GM10248 (cell line): Measurements from ENCODE around the gene ZNF236.

Source experiments
- CTCF ChIA-PET: fragments of 300-600 bp; sonication (Branson Sonifier 250); formaldehyde crosslinking; extraction: SDS; loops from one replicate; lab custom pipeline; 2021; ENCODE audit warnings: antibody characterized with exemption; lab: Yijun Ruan, JAX
- POLR2A ChIA-PET: fragments of 350-650 bp; sonication (Branson Sonifier 250); formaldehyde crosslinking; extraction: SDS; loops from one replicate; lab custom pipeline; 2020; ENCODE audit warnings: antibody characterized with exemption; lab: Yijun Ruan, JAX
- DNase-seq: peaks from one replicate; pipeline ENCODE4 v3.0.0; 2012; ENCODE audit errors: extremely low spot score
- TF ChIP-seq, protein P1 (sequence below): IDR thresholded peaks from 2 replicates; pipeline ENCODE4 v1.5.1; 2012; ENCODE audit warnings: mild to moderate bottlenecking, low read depth; ENCODE audit errors: extremely low read depth, missing control alignments, control extremely low read depth

The ZNF236 gene

DNA sequence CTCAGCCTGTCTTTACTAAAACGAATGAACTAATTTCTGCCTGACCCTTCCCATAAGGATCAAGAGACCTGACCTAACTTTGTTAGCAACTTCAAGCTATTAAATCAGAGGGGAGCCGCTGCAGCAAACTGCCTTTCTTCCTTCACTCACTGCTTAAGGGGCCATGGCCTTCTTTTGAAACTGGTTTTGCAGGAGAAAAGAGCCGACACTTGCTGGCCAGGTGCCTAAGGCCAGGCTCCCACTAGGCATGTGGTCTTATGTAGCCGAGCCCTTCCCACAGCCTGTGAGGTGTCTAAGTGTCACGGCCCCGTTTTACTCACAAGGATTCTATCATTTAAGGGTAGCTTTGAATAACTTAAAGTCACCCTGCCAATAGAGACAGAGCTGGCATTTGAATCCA, 130.8 kb downstream of the ZNF236 start:
- no peak for DNase-seq
- TF ChIP-seq, protein P1, sequence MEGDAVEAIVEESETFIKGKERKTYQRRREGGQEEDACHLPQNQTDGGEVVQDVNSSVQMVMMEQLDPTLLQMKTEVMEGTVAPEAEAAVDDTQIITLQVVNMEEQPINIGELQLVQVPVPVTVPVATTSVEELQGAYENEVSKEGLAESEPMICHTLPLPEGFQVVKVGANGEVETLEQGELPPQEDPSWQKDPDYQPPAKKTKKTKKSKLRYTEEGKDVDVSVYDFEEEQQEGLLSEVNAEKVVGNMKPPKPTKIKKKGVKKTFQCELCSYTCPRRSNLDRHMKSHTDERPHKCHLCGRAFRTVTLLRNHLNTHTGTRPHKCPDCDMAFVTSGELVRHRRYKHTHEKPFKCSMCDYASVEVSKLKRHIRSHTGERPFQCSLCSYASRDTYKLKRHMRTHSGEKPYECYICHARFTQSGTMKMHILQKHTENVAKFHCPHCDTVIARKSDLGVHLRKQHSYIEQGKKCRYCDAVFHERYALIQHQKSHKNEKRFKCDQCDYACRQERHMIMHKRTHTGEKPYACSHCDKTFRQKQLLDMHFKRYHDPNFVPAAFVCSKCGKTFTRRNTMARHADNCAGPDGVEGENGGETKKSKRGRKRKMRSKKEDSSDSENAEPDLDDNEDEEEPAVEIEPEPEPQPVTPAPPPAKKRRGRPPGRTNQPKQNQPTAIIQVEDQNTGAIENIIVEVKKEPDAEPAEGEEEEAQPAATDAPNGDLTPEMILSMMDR = no peak
- CTCF ChIA-PET = interaction anchor here (1.2 to 2.2 kb wide), 5 partner anchors 10 to 150 kb away, joined by 3 to 11 read pairs (median 8); no protein-coding TSS in a partner anchor
- POLR2A ChIA-PET = no interaction called here

DNA sequence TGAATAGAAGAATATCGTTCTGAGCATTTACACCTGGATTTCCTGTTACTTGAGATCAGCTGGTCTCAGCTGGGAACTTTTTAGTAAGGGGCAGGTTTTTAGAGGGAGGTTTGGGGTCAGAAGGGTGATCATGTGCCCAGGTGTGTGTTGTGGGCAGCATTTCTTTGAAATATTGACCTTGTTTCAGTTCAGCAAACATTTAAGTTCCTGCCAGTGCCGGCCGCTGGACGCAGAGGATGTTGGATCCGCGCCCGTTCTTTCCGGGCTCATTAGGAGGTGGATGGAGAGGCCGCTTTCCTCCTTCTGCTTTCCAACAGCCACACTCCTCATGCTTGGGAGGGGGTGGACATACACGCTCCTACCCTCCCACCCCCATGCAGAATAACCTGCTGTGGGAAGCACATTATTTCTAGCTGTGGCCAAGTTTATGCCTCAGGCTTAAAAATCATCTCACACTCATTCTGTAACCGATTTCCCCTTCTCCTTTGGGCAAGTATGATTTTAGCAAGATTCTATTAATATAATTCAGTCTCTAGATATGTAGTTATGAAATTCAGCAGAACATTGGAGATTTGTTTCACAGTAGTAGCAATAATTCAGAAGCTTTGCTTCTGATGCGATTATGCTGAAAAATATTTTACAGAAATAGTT, 131.4 kb downstream of the ZNF236 start:
- CTCF ChIA-PET = interaction anchor here (1.2 to 2.2 kb wide), 5 partner anchors 10 to 150 kb away, joined by 3 to 11 read pairs (median 8); no protein-coding TSS in a partner anchor
- POLR2A ChIA-PET = no interaction called here
- TF ChIP-seq, protein P1 = no peak
- no peak for DNase-seq

GRCh38 chr18:76955524-76956170, 133.3 kb downstream of the ZNF236 start:
- CTCF ChIA-PET = interaction anchor here (0.7 to 5.6 kb wide), 4 partner anchors 10 to 28 kb away, joined by 3 to 30 read pairs (median 6); no protein-coding TSS in a partner anchor
- POLR2A ChIA-PET = no interaction called here
- DNase-seq = no peak
- TF ChIP-seq, protein P1 = no peak

DNA sequence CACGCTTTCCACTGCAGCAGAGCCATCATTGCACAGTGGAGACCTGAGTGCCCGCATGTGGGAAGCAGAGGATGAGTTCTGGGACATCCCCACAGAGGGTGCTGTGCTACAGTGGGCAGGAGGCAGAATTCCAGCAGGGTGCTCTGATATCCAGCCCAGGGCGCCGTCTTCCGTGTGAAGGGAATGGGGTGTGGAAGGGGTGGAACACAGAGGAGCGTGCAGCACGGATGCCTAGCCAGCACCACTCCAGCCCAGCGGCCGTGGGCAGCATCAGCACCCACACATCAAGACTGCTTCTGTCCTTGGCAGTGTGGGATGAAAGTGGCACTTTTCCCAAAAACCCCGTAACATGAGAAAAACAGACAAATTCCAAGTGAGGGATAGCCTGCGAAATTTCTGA, 134.3 kb downstream of the ZNF236 start:
- ChIA-PET CTCF (interaction anchor here (2.0 to 5.6 kb wide), 2 partner anchors 25 to 27 kb away, joined by 7 to 30 read pairs; no protein-coding TSS in a partner anchor), POLR2A (no interaction called here)
- DNase-seq = no peak
- TF ChIP-seq, protein P1 = no peak

DNA sequence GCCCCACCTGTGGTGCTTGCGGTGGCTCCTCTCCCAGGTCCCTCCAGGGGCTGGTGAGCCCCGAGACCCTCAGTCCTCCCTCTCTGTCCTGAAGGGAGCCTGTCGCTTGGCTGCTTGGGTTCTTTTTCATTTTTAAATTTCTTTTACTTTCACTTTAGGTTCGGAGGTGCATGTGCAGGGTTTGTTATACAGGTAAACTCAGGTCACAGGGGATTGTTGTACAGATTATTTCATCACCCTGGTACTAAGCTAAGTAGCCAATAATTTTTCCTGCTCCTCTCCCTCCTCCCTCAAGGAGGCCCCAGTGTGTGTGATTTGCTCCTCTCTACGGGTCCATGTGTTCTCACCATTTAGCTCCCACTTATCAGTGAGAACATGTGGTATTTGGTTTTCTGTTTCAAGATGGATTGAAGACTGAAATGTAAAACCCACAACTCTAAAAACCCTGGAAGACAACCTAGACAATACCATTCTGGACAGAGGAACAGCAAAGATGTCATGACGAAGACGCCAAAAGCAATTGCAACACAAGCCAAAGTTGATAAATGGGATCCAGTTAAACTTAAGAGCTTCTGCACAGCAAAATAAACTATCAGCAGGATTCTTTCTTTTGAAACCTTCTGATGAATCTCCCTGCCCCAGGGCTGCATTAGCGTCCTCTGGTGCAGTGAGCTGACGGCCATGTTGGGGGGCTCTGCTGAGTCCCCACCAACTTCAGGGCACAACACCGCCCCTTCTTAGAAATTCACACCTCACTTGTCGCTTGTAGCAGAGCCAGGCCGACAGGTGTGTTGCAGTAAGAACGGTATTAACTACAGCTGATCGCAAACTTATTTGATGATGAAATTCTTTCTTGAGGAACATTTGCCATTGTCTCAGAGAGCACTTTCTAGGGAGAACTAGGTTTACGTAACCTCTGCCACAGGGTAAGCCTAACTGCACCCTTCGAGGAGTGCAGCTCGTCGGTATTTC, 135.3 kb downstream of the ZNF236 start:
- CTCF ChIA-PET = interaction anchor here (0.8 to 5.6 kb wide), 7 partner anchors 13 to 43 kb away, joined by 3 to 30 read pairs (median 5); no protein-coding TSS in a partner anchor
- POLR2A ChIA-PET = no interaction called here
- TF ChIP-seq, protein P1 = no peak
- no peak for DNase-seq
